ENCODE measurements around the gene NAA20.

GRCh38 chr20:20024942-20025341 is 7.8 kb downstream of the NAA20 start:
- TF ChIP-seq REST (IDR thresholded peaks at IDR 0.05) (no peak), CTCF (IDR thresholded peaks at IDR 0.05; ENCODE audit: low read depth, low read length, missing input control) (no peak), EGR1 (IDR thresholded peaks at IDR 0.05; ENCODE audit: low read depth in 2 of 2) (no peak), HNF4G (IDR thresholded peaks at IDR 0.05) (no peak)

Measured in liver (tissue), 3 donors.